ENCODE data around the gene SYCN.

The SYCN gene

GRCh38 chr19:39192846-39193245 is 11.2 kb downstream of the SYCN start:
- H3K4me3 ChIP-seq (ENCODE audit: low read depth, low read length), result no peak overlapping the region
- DNase-seq (ENCODE audit: low read depth), result no peak
- no peak for TF ChIP-seq CTCF (IDR thresholded peaks at IDR 0.05; ENCODE audit: insufficient read depth, low read depth, low read length, missing control alignments)

GRCh38 chr19:39190768-39191167 is 13.3 kb downstream of the SYCN start:
- DNase-seq (ENCODE audit: low read depth), result no peak
- H3K4me3 ChIP-seq (ENCODE audit: low read depth, low read length), result no peak overlapping the region
- no peak for TF ChIP-seq CTCF (IDR thresholded peaks at IDR 0.05; ENCODE audit: insufficient read depth, low read depth, low read length, missing control alignments)

DNA sequence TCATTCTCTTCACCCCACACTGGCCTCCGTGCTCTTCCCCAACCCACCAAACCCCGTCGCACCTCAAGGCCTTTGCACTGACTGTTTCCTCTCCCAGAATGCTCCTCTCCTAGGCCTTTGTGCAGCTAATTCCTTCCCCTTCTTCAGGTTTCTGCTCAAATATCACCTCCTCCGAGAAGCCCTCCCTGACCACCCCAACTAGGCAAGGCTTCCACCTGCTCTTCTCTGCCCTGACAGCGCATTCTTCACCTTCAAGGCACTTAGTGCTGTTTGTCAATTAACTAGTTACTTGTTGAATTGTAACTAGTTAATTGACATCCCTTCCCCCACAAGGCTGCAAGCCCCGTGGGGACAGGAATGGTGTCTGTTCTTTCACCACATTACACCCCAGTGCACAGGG is 15.1 kb downstream of the SYCN start:
- no peak for TF ChIP-seq CTCF (IDR thresholded peaks at IDR 0.05; ENCODE audit: insufficient read depth, low read depth, low read length, missing control alignments)
- DNase-seq (ENCODE audit: low read depth), result no peak
- no peak overlapping the region for H3K4me3 ChIP-seq (ENCODE audit: low read depth, low read length)

- no peak for TF ChIP-seq CTCF (IDR thresholded peaks at IDR 0.05; ENCODE audit: insufficient read depth, low read depth, low read length, missing control alignments)
- DNase-seq (ENCODE audit: low read depth), result no peak
Observed at GRCh38 chr19:39187552-39187943, 16.5 kb downstream of the SYCN start.

DNA sequence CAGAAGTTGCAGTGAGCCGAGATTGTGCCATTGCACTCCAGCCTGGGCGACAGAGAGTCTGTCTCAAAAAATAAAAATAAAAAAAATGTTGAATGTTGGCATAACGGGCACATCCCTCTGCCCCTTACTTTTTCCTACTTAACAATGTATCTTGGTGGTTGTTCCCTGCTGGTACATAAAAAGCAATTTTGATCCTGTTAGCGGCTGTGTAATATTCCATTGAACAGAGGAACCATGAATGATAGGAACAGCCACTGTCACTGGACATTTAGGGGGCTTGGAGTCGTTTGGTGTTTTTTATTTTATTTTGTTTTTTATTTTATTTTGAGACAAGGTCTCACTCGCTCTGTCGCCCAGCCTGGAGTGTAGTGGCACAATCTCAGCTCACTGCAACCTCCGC is 17.7 kb downstream of the SYCN start:
- TF ChIP-seq CTCF (IDR thresholded peaks at IDR 0.05; ENCODE audit: insufficient read depth, low read depth, low read length, missing control alignments), result no peak
- no peak for DNase-seq (ENCODE audit: low read depth)
- no peak overlapping the region for H3K4me3 ChIP-seq (ENCODE audit: low read depth, low read length)

More at GRCh38 chr19:39187552-39187943, 16.5 kb downstream of the SYCN start:
- no peak overlapping the region for H3K4me3 ChIP-seq (ENCODE audit: low read depth, low read length)

DNA sequence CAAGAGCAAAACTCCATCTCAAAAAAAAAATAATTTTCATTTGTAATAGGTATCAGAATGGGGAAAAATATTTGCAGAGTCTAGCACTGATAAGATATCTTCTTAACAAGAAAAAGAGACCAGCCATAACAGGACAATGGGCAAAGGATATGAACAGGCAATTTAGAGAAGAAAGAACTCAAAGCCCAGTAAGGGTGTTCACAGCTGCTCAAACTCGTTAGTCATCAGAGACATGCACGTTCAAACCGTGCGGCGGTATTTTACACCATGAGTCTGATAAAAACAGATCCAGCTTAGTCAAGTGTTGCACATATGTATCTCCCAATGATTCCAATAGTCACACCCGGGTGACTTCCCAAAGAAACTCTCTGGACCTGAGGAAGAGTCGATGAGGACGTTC is 21.0 kb downstream of the SYCN start:
- TF ChIP-seq CTCF (IDR thresholded peaks at IDR 0.05; ENCODE audit: insufficient read depth, low read depth, low read length, missing control alignments), result no peak
- no peak for DNase-seq (ENCODE audit: low read depth)
- no peak overlapping the region for H3K4me3 ChIP-seq (ENCODE audit: low read depth, low read length)

DNA sequence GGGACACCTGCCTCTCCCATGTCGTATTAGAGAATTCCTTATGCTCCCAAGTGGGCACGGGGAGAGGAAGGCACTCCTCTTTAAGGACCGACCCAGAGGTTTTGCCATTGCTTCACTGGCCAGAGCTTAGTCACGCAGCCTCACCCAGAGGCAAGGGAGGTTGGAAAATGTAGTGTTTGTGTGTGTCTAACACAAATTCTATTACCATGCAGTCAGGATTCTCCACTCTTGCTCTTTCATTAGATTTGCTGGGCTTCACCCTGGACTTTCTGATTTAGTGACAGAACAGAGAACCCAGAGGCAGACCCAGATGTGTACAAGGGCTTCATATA is 21.9 kb downstream of the SYCN start:
- H3K4me3 ChIP-seq (ENCODE audit: low read depth, low read length), result no peak overlapping the region
- no peak for DNase-seq (ENCODE audit: low read depth)
- TF ChIP-seq CTCF (IDR thresholded peaks at IDR 0.05; ENCODE audit: insufficient read depth, low read depth, low read length, missing control alignments), result no peak

Measured in GM12865 (cell line).